ENCODE measurements around the gene DNAH1.

GRCh38 chr3:52323526-52324295 is 7.6 kb downstream of the DNAH1 start:
- TF ChIP-seq CTCF (IDR thresholded peaks at IDR 0.05): no peak
- TF ChIP-seq, protein P1, sequence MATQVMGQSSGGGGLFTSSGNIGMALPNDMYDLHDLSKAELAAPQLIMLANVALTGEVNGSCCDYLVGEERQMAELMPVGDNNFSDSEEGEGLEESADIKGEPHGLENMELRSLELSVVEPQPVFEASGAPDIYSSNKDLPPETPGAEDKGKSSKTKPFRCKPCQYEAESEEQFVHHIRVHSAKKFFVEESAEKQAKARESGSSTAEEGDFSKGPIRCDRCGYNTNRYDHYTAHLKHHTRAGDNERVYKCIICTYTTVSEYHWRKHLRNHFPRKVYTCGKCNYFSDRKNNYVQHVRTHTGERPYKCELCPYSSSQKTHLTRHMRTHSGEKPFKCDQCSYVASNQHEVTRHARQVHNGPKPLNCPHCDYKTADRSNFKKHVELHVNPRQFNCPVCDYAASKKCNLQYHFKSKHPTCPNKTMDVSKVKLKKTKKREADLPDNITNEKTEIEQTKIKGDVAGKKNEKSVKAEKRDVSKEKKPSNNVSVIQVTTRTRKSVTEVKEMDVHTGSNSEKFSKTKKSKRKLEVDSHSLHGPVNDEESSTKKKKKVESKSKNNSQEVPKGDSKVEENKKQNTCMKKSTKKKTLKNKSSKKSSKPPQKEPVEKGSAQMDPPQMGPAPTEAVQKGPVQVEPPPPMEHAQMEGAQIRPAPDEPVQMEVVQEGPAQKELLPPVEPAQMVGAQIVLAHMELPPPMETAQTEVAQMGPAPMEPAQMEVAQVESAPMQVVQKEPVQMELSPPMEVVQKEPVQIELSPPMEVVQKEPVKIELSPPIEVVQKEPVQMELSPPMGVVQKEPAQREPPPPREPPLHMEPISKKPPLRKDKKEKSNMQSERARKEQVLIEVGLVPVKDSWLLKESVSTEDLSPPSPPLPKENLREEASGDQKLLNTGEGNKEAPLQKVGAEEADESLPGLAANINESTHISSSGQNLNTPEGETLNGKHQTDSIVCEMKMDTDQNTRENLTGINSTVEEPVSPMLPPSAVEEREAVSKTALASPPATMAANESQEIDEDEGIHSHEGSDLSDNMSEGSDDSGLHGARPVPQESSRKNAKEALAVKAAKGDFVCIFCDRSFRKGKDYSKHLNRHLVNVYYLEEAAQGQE (IDR thresholded peaks at IDR 0.05; ENCODE audit: insufficient read depth in 1 of 2, low read depth in 2 of 2, low read length in 1 of 2): no peak
- TF ChIP-seq POLR2AphosphoS5 (IDR thresholded peaks at IDR 0.05; ENCODE audit: low read depth, low read length): no peak
- no peak for TF ChIP-seq SIN3A (IDR thresholded peaks at IDR 0.05; ENCODE audit: borderline replicate concordance, insufficient read depth, low read depth, low read length)
- no peak for TF ChIP-seq TCF7L2 (IDR thresholded peaks at IDR 0.05; ENCODE audit: low read depth, low read length)

Data from Panc1 (cell line).